ENCODE measurements around the gene DNM3.
A peak's percentile ranks its signal among the peaks of the same experiment; 100 is the strongest.

The DNM3 gene

DNA sequence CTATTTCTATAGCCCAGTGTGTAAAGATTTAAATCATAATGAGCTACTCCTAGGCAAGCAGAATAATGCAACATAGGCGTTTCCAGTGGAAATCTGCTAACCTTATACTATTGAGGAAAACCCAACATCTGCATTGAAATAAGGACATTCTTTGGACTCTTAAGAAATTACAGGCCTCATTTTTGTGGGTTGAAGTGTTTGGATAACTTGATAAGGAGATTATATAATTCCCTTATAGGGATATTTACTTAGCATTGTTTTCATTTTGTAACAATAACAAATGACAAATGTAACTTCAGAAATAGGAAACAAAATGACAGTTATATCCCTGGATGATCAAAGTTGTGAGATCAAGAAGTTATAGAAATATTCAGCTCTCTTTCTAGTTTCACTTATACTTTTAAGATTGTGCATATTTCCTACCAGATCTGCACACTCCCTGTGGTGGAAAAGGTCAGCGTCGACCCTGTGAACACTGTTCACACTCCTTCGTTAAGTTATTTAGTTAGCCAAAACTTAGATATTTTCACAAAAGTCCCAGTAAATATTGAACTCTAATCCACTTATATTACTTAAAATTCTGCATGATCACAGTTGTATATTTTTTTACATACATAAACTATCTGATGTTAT is 294.8 kb downstream of the DNM3 start:
- H3K4me3 ChIP-seq (replicated peaks; ENCODE audit: low read depth, low read length), result no peak overlapping the region
- TF ChIP-seq, protein P1, sequence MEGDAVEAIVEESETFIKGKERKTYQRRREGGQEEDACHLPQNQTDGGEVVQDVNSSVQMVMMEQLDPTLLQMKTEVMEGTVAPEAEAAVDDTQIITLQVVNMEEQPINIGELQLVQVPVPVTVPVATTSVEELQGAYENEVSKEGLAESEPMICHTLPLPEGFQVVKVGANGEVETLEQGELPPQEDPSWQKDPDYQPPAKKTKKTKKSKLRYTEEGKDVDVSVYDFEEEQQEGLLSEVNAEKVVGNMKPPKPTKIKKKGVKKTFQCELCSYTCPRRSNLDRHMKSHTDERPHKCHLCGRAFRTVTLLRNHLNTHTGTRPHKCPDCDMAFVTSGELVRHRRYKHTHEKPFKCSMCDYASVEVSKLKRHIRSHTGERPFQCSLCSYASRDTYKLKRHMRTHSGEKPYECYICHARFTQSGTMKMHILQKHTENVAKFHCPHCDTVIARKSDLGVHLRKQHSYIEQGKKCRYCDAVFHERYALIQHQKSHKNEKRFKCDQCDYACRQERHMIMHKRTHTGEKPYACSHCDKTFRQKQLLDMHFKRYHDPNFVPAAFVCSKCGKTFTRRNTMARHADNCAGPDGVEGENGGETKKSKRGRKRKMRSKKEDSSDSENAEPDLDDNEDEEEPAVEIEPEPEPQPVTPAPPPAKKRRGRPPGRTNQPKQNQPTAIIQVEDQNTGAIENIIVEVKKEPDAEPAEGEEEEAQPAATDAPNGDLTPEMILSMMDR (IDR thresholded peaks at IDR 0.05; ENCODE audit: low read length, missing control alignments), result no peak
- DNase-seq (ENCODE audit: low read depth), result peak; percentile 82

DNA sequence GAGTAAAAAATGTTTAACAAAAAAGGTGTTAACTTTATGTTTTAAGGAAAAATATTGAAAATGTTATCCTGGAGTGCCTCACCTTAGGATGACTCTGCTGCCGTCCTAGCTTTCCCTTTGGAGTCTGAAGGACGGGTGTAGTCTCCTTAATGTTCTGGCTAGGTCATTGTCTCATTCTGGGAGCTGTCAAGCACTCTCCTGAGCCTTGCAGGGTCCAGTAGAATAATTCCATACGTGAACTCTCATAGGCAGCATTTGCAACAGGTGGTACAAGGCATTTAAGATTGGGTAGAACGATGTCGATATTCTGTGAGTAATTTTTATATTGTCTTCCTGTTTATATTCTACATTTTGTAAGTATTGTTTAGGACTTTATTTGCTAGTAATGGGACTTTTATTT is 295.6 kb downstream of the DNM3 start:
- DNase-seq (ENCODE audit: low read depth), result no peak
- TF ChIP-seq, protein P1 (IDR thresholded peaks at IDR 0.05; ENCODE audit: low read length, missing control alignments), result no peak
- no peak overlapping the region for H3K4me3 ChIP-seq (replicated peaks; ENCODE audit: low read depth, low read length)

DNA sequence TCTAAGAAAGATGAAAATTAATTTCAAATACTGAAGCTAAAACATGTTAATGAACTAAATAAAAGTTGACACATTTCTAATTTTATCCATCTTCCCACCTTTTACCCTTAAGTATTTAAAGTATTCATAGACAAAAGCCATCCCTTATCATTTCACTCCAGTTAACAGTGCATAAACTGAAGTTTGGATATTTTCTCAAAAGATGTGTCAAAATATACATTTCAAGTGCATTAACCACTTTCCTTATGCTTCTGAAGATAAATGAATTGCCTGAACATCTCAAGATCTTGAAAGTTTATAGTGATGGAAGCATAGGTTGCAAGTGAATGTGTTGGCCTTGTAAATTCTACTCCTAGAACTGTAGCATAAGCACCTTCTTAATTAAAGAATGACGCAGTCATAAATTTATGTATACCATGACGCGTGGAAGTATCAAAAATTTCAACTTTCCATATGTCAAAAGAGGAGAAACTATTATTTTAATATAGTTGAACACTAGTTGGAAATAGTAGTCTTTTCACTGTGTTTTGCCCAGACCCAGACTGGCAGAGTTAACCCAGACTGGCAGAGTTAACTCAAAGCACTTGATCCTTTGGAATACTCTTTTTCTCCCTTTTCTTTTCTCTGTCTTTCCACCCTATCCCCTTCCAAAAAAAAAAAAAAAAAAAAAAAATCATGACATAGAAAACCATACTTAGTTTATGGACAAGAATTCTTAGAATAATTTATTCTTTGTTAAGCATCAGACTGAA is 296.6 kb downstream of the DNM3 start:
- DNase-seq (ENCODE audit: low read depth), result no peak
- H3K4me3 ChIP-seq (replicated peaks; ENCODE audit: low read depth, low read length), result no peak overlapping the region
- TF ChIP-seq, protein P1 (IDR thresholded peaks at IDR 0.05; ENCODE audit: low read length, missing control alignments), result no peak

DNA sequence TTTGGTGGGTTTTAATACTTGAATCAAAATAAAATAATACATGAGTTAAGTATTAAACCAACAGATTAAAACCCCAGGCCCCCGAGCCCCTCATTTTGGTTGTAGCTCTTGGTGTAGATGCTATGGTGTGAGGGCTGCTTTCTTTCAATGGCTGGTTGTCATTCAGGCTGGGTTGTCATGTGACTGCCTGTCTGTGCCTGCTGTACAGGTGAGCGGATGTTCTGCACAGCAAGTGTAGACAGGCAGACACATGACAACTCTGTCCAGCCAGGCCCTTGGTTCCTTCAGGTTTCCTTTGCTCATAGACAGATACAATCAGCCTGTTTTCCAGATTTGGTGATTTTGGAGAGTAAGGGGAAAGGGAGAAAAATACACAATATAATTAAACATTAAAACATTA is 297.3 kb downstream of the DNM3 start:
- H3K4me3 ChIP-seq (replicated peaks; ENCODE audit: low read depth, low read length), result no peak overlapping the region
- TF ChIP-seq, protein P1 (IDR thresholded peaks at IDR 0.05; ENCODE audit: low read length, missing control alignments), result no peak
- no peak for DNase-seq (ENCODE audit: low read depth)

DNA sequence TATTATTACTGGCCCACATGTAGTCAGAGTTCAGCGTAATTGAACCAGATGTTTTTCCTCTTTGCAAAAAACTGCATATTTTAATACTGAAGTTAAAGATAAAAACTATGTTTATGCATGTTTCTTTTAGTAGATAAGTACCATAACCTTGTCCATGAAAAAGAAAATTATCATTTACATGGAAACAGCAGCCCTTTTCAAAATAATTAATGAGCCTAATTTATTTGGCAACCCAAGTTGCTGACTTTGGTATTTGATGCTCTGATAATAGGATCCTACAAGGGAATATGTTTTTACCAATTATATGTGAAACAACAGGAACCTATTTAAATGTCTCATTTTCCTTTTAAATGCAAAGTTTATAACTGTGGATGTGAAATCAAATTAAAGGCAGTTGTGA is 297.9 kb downstream of the DNM3 start:
- TF ChIP-seq, protein P1 (IDR thresholded peaks at IDR 0.05; ENCODE audit: low read length, missing control alignments), result no peak
- no peak overlapping the region for H3K4me3 ChIP-seq (replicated peaks; ENCODE audit: low read depth, low read length)
- no peak for DNase-seq (ENCODE audit: low read depth)

DNA sequence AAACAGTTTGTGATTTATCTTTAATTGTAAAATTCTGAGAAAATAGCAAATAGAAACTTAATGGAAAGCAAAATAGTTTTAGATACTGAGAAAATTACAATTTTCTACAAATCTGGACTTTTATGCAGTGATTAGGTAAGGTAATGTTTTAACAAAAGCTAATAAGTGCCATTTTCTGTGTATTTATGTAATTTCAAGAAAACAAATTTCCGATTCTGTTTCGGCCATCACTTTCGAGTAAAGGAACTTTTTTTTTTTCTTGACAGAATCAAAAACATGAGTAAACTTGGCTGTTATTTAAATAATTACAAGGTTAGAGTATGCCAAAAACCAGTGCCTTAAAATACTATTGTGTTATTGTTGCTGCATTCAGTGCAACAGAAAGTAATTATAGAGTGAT is 298.8 kb downstream of the DNM3 start:
- no peak for DNase-seq (ENCODE audit: low read depth)
- TF ChIP-seq, protein P1 (IDR thresholded peaks at IDR 0.05; ENCODE audit: low read length, missing control alignments), result no peak
- peak overlapping the region; percentile 80 for H3K4me3 ChIP-seq (replicated peaks; ENCODE audit: low read depth, low read length)
